Neutrophil (primary cell): ENCODE results near the gene ZNF784.

Experiments
- H3K27ac ChIP-seq: fragments of 200-600 bp; sonication (generic); 2 replicates; pipeline ENCODE4 v1.5.1; 2016; ENCODE audit warnings: mild to moderate bottlenecking, moderate library complexity
- H3K27me3 ChIP-seq: fragments of 200-600 bp; sonication (generic); 2 replicates; pipeline ENCODE4 v1.6.0; 2016; ENCODE audit warnings: mild to moderate bottlenecking
- H3K36me3 ChIP-seq: fragments of 200-600 bp; sonication (generic); 2 replicates; pipeline ENCODE4 v1.5.1; 2017
- H3K4me1 ChIP-seq, 2 experiments: fragments of 200-600 bp in 1 of 2; sonication (generic) in 1 of 2; 1 replicate in 1 of 2; 2 replicates in 1 of 2; pipeline versions ENCODE4 v1.5.1 to v1.6.1; 2013 to 2016; ENCODE audit warnings: low read depth in 1 of 2, low read length in 1 of 2, mild to moderate bottlenecking in 1 of 2, moderate library complexity in 1 of 2; ENCODE audit not compliant: control insufficient read depth in 1 of 2, insufficient read depth in 1 of 2
- H3K4me3 ChIP-seq, 2 experiments: fragments of 200-600 bp in 1 of 2; sonication (generic) in 1 of 2; 1 replicate in 1 of 2; 2 replicates in 1 of 2; pipeline ENCODE4 v1.5.1; 2013 to 2016; ENCODE audit warnings: low read depth in 1 of 2, low read length in 1 of 2, mild to moderate bottlenecking in 1 of 2, moderate library complexity in 1 of 2
- H3K9me3 ChIP-seq: fragments of 200-600 bp; sonication (generic); 2 replicates; pipeline ENCODE4 v1.5.1; 2016
- CTCF ChIP-seq: fragments of 200-600 bp; sonication (generic); IDR thresholded peaks from 2 replicates; pipeline ENCODE4 v1.5.1; 2016; ENCODE audit warnings: antibody characterized with exemption

The ZNF784 gene

DNA sequence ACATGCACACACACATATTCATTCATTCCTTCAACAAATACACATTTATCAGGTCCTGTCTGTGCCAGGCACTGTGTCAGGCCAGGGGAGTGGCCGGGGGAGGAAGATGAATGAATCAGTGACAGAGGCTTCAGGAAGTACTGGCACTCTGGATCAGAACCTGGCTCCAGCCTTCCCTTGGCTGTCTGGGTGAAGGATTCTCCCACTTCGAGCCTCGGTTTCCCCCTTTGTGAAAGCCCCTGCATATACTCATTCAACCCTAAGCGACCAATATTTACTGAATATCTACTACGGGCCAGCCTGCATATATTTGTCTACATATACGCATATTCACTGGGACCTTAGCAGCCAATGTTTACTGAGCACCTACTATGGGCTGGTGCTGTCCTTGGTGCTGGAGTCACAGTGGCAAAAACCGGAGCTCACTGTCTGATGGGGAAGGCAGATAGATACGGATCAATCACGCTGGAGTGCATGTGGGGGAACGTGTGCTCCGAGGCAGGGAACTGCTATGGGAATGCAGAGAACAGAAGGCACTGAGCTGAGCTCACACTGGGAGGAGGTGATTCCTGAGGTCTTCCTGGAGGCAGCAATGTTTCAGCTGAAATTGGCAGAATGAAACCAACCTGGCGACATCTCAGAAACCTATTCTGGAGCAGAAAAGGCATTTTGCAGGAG is 43.1 kb downstream of the ZNF784 start:
- H3K9me3 ChIP-seq = no peaks in the 10 kb centered on the region
- peak overlapping the region; percentile 35 to 57 for H3K4me3 ChIP-seq
- no peak overlapping the region for H3K27ac ChIP-seq
- peaks cover 42% of the 10 kb centered on the region for H3K27me3 ChIP-seq
- no peak for TF ChIP-seq CTCF
- H3K4me1 ChIP-seq = peaks cover 9 to 16% of the 10 kb centered on the region in 2 experiments
- H3K36me3 ChIP-seq = no peaks in the 10 kb centered on the region

DNA sequence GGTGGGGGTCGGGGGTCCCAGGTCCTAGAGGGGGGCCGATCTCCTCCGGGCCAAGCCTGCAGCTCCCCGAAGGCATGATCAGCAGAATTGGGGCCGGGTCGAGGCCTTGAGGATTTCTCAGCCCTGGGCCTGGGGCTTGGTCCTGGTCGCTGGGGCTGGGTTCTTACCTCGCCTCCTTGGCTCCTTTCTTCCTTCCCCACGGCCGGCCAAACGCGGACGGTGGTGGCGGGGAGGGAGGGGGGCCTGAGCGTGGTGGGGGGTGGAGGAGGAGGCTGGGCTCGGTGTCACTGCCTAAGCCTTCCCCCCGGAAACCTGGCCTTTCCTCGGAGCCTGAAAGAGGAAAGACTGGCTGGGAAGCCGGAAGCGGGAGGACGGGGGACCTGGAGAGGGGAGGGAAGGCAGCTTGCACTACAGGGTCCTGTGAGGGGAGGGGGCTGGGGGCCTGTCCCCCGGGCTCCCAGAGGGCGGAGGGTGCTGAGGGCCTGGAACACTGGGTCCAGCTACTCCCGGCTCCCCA is 43.7 kb downstream of the ZNF784 start, which contains the start of gene ZNF579:
Gene ZNF579 (minus strand): TSS at position 221 of the 517 bp plus-strand sequence. CDS start 1,209 bp downstream, outside the sequence.
- no peak for TF ChIP-seq CTCF
- peaks cover 9 to 16% of the 10 kb centered on the region in 2 experiments for H3K4me1 ChIP-seq
- peak within 1 kb of the TSS; percentile 35 to 57 for H3K4me3 ChIP-seq
- no peak within 1 kb of the TSS for H3K27ac ChIP-seq
- peaks cover 36% of the 10 kb centered on the region for H3K27me3 ChIP-seq
- H3K9me3 ChIP-seq = no peaks in the 10 kb centered on the region
- no peaks in the 10 kb centered on the region for H3K36me3 ChIP-seq

DNA sequence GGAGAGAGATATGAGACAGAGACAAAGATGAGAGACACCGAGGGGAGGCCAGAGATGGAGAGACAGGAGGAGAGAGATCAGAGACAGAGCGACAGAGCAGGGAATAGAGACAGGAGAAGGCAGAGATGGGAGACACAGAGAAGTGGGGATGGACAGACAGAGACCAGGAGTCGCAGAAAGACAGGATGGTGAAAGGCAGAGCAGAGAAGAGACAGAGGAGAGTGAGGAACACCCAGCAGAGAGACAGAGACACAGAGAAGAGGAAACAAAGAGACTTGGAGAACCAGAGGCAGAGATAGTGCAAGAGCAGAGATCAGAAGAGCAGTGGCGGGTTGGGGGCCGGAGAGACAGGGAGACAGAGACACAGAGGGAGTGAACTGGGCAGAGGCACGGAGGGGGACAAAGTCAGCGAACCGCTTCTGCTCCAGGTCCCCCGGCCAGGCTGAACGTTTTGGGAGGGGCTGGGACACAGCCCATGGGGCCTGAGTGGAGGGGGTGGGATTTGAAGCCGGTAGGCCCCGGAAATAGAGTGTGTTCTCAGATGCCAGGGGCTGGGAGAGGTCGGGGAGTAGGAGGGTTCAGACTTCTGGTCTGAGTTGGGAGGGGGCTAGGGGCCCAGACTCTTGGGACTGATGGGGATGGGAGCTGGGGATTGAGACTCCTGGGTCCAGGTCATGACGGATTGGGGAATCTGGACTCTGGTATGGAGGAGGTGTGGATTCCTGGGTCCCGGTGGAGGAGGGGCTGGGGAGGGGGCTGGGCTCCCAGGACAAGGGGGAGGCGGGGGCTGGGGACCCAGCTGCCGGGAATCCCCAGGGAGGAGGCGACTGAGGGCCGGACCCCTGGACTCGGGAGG is 44.4 kb downstream of the ZNF784 start:
- H3K4me3 ChIP-seq = peak overlapping the region in 1 of 2 experiments; percentile 57
- TF ChIP-seq CTCF = no peak
- peaks cover 9 to 16% of the 10 kb centered on the region in 2 experiments for H3K4me1 ChIP-seq
- no peak overlapping the region for H3K27ac ChIP-seq
- H3K27me3 ChIP-seq = peaks cover 30% of the 10 kb centered on the region
- no peaks in the 10 kb centered on the region for H3K9me3 ChIP-seq
- H3K36me3 ChIP-seq = no peaks in the 10 kb centered on the region

- no peak overlapping the region for H3K4me3 ChIP-seq
- H3K27me3 ChIP-seq = peaks cover 20% of the 10 kb centered on the region
- no peak overlapping the region for H3K27ac ChIP-seq
- TF ChIP-seq CTCF = no peak
- H3K4me1 ChIP-seq = peaks cover 9 to 16% of the 10 kb centered on the region in 2 experiments
- H3K9me3 ChIP-seq = no peaks in the 10 kb centered on the region
- H3K36me3 ChIP-seq = no peaks in the 10 kb centered on the region
Measured at GRCh38 chr19:55578761-55579747, 45.3 kb downstream of the ZNF784 start.
